DOHH2 (cell line): ENCODE data around the gene PSME1.

Source experiments
- H3F3A ChIP-seq: fragments of 200-600 bp; sonication (generic), shearing (Covaris generic); 2 replicates; pipeline ENCODE4 v1.6.0; 2016; ENCODE audit warnings: antibody characterized with exemption, mild to moderate bottlenecking; ENCODE audit not compliant: control insufficient read depth, insufficient read depth
- H3K27ac ChIP-seq: fragments of 200-600 bp; sonication (generic); 2 replicates; pipeline ENCODE4 v1.5.1; 2014; ENCODE audit warnings: low read depth, mild to moderate bottlenecking, low read length, moderate library complexity
- H3K27me3 ChIP-seq: fragments of 200-600 bp; sonication (generic); 2 replicates; pipeline ENCODE4 v1.6.1; 2014; ENCODE audit warnings: mild to moderate bottlenecking, low read length, mixed read lengths; ENCODE audit not compliant: control insufficient read depth
- H3K36me3 ChIP-seq: fragments of 200-600 bp; sonication (generic); 2 replicates; pipeline ENCODE4 v1.6.1; 2014; ENCODE audit warnings: mild to moderate bottlenecking, low read length, moderate library complexity, mixed read lengths; ENCODE audit not compliant: control insufficient read depth
- H3K4me1 ChIP-seq: fragments of 200-600 bp; sonication (generic); 2 replicates; pipeline ENCODE4 v1.6.1; 2014; ENCODE audit warnings: mild to moderate bottlenecking, low read length, mixed read lengths; ENCODE audit not compliant: control insufficient read depth
- H3K4me2 ChIP-seq: fragments of 200-600 bp; sonication (generic); 2 replicates; pipeline ENCODE4 v1.6.0; 2014; ENCODE audit warnings: mild to moderate bottlenecking, low read length, moderate library complexity
- H3K4me3 ChIP-seq: fragments of 200-600 bp; sonication (generic); 2 replicates; pipeline ENCODE4 v1.5.1; 2014; ENCODE audit warnings: mild to moderate bottlenecking, low read length, mixed read lengths
- H3K79me2 ChIP-seq: fragments of 200-600 bp; sonication (generic); 2 replicates; pipeline ENCODE4 v1.6.1; 2014; ENCODE audit warnings: mild to moderate bottlenecking, low read length, mixed read lengths; ENCODE audit not compliant: control insufficient read depth
- H3K9me2 ChIP-seq: fragments of 200-600 bp; sonication (generic); replicated peaks from 2 replicates; pipeline ENCODE4 v1.6.1; 2014; ENCODE audit warnings: mild to moderate bottlenecking, low read length, mixed read lengths; ENCODE audit not compliant: control insufficient read depth
- H3K9me3 ChIP-seq: fragments of 200-600 bp; sonication (generic); 2 replicates; pipeline ENCODE4 v1.6.1; 2014; ENCODE audit warnings: antibody characterized with exemption, low read length, mixed read lengths; ENCODE audit not compliant: control insufficient read depth, insufficient read depth
- H4K20me1 ChIP-seq: fragments of 200-600 bp; sonication (generic); 2 replicates; pipeline ENCODE4 v1.6.0; 2014; ENCODE audit warnings: low read depth, mild to moderate bottlenecking, antibody characterized with exemption, low read length, moderate library complexity; ENCODE audit not compliant: control insufficient read depth, insufficient read depth
- EZH2phosphoT487 ChIP-seq: fragments of 200-600 bp; sonication (generic); IDR thresholded peaks from 2 replicates; pipeline ENCODE4 v1.6.1; 2017; ENCODE audit warnings: borderline replicate concordance, mild to moderate bottlenecking, antibody characterized with exemption, low read length, moderate library complexity, mixed read lengths
- TF ChIP-seq, protein P1 (sequence below): fragments of 200-600 bp; sonication (generic); IDR thresholded peaks from one replicate; pipeline ENCODE4 v1.5.1; 2014; ENCODE audit warnings: antibody characterized with exemption, mild to moderate bottlenecking, low read depth, low read length; ENCODE audit not compliant: poor library complexity, severe bottlenecking

PSME1 gene

DNA sequence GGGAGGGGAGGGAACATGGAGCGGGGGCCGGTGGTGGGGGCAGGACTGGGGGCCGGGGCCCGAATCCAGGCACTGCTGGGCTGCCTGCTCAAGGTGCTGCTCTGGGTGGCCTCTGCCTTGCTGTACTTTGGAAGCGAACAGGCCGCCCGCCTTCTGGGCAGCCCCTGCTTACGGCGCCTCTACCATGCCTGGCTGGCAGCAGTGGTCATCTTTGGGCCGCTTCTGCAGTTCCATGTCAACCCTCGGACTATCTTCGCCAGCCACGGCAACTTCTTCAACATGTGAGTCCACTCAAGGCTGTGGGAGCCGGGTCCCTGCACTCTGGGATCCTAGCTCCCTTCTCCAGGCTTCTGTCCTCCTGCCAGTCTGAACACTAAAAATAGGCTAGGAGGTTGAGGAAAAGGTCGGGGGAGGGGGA lies 4.4 kb upstream of the PSME1 start:
- Histone ChIP-seq H3K4me1 (peaks cover 25% of the 10 kb centered on the region), H3K27me3 (no peaks in the 10 kb centered on the region), H3K4me2 (no peak overlapping the region), H3K4me3 (no peak overlapping the region), H4K20me1 (no peaks in the 10 kb centered on the region), H3K27ac (no peak overlapping the region), H3K9me3 (no peaks in the 10 kb centered on the region), H3K79me2 (peaks cover 4% of the 10 kb centered on the region), H3K9me2 (no peaks in the 10 kb centered on the region), H3K36me3 (no peaks in the 10 kb centered on the region), H3F3A (peaks cover 11% of the 10 kb centered on the region)
- TF ChIP-seq, protein P1, sequence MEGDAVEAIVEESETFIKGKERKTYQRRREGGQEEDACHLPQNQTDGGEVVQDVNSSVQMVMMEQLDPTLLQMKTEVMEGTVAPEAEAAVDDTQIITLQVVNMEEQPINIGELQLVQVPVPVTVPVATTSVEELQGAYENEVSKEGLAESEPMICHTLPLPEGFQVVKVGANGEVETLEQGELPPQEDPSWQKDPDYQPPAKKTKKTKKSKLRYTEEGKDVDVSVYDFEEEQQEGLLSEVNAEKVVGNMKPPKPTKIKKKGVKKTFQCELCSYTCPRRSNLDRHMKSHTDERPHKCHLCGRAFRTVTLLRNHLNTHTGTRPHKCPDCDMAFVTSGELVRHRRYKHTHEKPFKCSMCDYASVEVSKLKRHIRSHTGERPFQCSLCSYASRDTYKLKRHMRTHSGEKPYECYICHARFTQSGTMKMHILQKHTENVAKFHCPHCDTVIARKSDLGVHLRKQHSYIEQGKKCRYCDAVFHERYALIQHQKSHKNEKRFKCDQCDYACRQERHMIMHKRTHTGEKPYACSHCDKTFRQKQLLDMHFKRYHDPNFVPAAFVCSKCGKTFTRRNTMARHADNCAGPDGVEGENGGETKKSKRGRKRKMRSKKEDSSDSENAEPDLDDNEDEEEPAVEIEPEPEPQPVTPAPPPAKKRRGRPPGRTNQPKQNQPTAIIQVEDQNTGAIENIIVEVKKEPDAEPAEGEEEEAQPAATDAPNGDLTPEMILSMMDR = no peak
- TF ChIP-seq EZH2phosphoT487 = no peak

DNA sequence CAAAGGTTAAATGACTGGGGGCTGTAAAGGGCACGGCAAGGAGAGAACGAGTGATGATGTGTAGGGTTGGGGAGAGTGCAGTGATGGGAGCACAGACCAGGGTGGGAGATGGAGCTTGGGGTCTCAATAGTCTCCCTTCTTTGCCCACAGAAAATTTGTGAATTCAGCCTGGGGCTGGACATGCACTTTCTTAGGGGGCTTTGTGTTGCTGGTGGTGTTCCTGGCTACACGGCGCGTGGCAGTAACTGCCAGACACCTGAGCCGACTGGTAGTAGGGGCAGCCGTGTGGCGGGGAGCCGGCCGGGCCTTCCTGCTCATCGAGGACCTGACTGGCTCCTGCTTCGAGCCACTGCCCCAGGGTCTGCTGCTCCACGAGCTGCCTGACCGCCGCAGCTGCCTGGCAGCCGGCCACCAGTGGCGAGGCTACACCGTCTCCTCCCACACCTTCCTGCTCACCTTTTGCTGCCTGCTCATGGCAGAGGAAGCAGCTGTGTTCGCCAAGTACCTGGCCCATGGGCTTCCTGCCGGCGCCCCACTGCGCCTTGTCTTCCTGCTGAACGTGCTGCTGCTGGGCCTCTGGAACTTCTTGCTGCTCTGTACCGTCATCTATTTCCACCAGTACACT lies 3.8 kb upstream of the PSME1 start:
- H3K4me3 ChIP-seq = no peak overlapping the region
- H3K36me3 ChIP-seq = peaks cover 3% of the 10 kb centered on the region
- peaks cover 9% of the 10 kb centered on the region for H3F3A ChIP-seq
- H3K9me2 ChIP-seq = no peaks in the 10 kb centered on the region
- no peaks in the 10 kb centered on the region for H4K20me1 ChIP-seq
- peaks cover 27% of the 10 kb centered on the region for H3K4me1 ChIP-seq
- H3K9me3 ChIP-seq = no peaks in the 10 kb centered on the region
- TF ChIP-seq, protein P1 = no peak
- TF ChIP-seq EZH2phosphoT487 = no peak
- no peak overlapping the region for H3K4me2 ChIP-seq
- H3K27me3 ChIP-seq = no peaks in the 10 kb centered on the region
- H3K79me2 ChIP-seq = peaks cover 11% of the 10 kb centered on the region
- no peak overlapping the region for H3K27ac ChIP-seq

DNA sequence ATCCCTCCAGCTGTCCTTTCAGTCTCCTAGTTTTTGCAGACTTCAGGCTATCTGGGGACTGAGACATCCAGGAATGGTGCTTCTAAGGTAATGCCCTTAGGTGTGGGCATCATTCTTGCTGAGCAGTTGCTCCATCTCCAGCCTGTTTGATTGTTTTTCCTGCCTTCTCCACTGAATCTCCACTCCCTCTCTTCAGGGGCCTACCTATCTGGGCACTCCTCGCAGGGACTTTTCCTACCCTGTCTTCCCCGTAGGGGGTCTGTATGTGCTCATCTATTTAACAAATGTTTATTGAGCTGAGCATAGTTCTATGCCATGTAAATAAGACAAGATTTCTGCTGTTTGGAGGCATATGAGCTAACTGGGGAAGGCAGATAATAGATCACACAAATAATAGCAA lies 3.0 kb upstream of the PSME1 start:
- H3K4me3 ChIP-seq = no peak overlapping the region
- H3K79me2 ChIP-seq = peaks cover 13% of the 10 kb centered on the region

More for the DNA sequence above, 3.0 kb upstream of the PSME1 start:
- H3K27me3 ChIP-seq = no peaks in the 10 kb centered on the region
- H3K9me2 ChIP-seq = no peaks in the 10 kb centered on the region
- TF ChIP-seq, protein P1 = no peak
- TF ChIP-seq EZH2phosphoT487 = no peak
- H3K4me2 ChIP-seq = no peak overlapping the region
- no peaks in the 10 kb centered on the region for H4K20me1 ChIP-seq
- peaks cover 11% of the 10 kb centered on the region for H3K36me3 ChIP-seq
- no peaks in the 10 kb centered on the region for H3K9me3 ChIP-seq
- peaks cover 21% of the 10 kb centered on the region for H3K4me1 ChIP-seq
- H3F3A ChIP-seq = peaks cover 8% of the 10 kb centered on the region; the same call in 1 of the 2 replicates
- no peak overlapping the region for H3K27ac ChIP-seq
